NCI-H146 treated with DMSO at 0.1 percent for 48 hours (cell line): ENCODE results near the gene CDKN2B.

Source experiments
- DNase-seq: peaks from one replicate; lab custom pipeline; 2025; ENCODE audit not compliant: unreplicated experiment; lab: John Stamatoyannopoulos, UW

The CDKN2B gene

DNA sequence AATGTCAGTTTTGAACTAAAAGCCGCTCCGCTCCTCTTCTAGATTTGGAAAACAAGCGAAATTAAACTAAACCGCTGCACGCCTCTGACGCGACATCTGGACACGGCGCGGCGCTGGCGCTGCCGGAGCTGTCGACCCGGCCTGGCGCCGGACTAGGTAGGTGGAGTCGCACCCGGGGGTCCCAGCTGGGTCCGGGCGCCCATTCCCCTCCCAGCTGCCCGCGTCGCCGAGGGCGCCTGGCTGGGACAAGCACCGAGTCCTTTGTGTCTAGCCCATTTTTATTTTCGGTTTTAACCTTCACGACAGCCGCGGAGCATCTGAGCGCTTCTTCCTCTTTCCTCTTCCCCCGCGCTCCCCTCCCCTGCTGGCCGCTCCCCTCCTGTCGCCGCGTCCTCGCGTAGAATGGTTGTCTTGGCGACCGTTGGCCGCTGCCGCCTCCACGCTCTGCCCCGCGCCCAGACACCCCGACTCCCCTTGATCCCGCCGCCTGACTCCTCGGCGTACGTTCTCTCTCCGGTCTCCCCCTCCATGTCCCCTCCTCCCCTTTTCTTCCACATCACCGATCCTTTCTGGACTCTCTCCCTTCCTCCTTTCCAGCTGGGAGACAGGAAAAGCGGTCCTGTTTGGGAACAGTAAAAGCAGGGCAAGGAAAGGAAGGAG lies 14.0 kb downstream of the CDKN2B start:
- DNase-seq = peak; percentile 74

DNA sequence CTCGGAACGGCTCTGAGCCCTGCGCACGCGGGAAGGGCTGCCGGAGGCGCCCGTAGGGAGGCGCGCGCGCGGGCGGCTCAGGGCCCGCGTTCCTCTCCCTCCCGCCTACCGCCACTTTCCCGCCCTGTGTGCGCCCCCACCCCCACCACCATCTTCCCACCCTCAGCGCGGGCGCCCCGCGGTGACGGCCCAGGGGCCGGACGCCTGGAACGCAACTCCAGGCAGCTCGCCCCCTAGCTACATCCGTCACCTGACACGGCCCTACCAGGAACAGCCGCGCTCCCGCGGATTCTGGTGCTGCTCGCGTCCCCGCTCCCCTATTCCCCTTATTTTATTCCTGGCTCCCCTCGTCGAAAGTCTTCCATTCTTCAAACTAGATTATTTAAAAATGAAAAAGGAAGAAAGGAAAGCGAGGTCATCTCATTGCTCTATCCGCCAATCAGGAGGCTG lies 14.5 kb downstream of the CDKN2B start, which contains the start of gene CDKN2B-AS1:
Gene CDKN2B-AS1 (plus strand): TSS at position 236 of the 450 bp plus-strand sequence.
- peak; percentile 92 for DNase-seq

DNA sequence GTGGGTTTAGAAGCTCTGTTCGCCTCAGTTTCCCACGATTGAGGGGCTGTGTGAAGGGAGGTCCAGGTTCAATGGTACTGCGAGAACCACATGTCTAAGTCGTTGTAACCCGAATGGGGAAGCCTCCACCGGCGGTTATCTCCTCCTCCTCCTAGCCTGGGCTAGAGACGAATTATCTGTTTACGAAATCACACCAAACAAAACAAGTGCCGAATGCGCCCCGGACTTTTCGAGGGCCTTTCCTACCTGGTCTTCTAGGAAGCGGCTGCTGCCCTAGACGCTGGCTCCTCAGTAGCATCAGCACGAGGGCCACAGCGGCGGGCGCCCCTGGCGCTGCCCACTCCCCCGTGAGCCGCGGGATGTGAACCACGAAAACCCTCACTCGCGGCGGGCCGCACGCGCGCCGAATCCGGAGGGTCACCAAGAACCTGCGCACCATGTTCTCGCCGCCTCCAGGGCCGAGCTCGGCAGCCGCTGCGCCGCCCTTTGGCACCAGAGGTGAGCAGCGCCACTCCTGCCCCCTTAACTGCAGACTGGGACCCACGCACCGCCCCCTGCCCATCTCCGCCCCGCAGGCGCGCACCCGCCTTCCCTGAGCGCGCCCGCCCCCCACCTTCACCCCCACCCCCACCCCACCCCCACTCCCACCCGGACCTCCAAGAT lies 15.1 kb downstream of the CDKN2B start, which contains the start of gene CDKN2A:
Gene CDKN2A (minus strand): TSS at position 500 of the 663 bp plus-strand sequence.
- peak; percentile 92 for DNase-seq

DNA sequence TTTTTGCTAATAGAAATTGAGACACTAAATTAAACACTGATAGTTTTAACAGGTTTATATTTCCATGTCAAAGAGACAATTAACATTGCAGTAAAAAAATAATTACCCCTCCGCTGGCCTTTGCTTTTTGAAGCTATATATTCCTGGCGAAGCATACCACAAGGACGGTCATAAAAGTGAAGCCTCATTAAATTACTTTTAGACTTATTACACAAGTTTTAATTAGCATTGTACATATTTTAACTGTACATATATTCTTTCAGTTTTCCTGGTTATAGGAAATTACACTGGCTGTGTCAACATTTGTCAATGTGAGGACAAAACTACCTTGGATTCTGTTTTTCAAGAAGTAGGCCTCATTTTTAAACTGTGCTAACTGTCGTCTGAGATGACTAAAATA lies 16.1 kb downstream of the CDKN2B start:
- DNase-seq = no peak

DNA sequence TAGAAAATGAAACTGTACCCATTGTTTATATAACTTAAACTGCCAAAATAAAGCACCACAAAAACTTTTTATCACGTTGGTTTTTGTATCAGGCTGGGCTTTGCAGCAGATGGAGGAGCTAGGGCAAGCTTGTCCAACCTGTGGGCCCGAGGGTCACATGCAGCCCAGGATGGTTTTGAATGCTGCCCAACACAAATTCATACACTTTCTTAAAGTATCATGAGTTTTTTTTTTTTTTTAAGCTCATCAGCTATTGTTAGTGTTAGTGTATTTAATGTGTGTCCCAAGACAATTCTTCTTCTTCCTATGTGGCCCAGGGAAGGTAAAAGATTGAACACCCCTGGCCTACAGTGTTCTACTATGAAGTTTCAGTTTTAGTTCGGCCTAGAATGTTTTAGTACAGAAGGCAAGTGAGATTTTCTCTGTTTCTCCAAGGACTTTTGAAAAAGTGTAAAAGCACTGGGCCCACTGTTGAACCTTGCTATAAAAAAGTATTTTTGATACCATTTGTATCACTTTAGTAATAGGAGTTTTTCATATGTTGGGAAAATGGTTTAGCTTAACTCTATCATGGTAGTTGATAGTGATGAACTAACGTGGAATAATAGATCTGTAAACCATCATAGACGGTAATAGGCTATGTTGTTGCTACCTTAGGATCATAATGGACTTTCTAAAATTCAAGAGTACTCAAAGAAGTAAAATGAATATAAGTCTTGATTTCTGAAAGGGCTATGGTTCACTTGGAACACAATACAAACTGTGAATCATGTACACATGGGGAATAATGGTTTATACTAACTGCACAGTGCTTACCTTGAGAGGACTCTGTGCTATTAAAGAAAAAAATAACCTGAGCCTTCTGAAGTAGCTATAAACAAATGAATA lies 17.8 kb downstream of the CDKN2B start:
- DNase-seq = no peak

DNA sequence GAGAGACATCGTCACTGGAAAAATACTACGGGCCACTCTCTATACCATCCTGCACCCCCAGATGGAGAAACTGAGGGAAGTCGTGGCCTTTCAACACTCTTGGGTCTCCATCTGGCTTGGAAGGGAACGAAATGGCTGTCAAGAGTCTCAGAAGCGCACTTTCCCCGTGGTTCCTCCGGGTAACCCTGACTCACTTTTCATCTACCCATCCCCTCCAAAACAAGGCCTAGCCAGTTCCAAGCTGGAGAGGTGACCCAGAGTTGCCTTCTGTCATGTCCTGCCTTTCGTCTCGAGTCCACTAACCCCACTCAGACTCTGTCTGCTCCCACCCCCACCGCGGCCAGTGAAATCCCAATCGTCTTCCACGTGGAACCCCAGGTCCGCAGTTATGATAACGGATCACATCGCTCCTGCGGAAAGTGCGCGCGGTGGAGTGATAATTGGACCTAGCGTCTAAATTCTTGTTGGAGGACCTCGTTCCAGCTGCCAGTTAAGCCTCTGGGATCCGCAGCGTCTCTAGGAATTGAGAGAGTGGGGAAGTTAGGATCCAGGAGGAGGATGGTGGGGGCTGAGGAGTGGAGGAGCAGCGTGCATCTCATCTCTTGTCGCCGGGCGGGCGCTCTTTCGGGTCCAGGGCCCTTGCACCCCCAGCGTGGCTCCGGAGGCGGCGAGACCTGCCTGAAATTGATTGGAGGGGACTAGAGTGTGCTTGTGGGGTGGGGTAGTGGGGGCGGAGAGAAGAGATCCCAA lies 19.5 kb downstream of the CDKN2B start:
- no peak for DNase-seq

DNA sequence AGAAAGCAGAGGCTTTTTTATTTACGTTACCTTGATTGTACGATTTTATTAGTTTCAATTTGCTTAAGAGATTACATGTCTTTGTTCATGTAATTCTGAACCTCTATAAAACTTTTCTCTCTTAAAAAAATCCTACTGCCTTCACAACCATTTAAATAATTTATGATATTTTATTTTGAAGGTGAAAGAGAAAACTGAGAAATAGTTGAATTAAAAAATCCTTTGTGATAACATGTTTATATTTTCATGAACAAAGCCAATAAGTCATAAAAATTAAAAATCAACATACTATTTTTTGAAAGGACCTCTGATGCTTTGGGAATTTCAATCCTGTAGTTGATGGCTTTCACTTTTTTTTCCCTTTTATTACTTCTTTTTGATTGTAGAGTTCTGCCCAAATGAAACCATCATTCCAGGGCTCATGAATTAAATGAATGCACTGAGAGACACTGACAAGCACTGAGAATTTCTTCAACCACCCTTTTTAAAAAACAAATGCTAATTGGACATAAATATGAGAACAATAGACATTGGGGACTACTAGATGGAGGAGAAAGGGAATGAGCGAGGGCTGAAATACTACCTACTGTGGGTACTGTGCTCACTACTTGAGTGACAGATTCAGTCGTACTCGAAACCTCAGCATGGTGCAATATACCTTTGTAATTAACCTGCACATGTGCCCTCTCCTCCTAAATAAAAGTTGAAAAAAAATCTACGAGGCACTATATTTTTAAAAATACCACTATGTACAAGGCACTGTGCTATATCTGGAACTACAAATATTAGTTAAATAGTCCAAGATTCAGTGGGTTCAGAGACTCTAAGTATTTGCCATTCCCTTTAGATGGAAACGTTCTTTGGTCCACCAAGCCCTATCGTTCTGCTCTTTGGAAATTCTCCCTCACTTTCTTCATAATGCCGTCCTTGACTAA lies 20.8 kb downstream of the CDKN2B start:
- no peak for DNase-seq

DNA sequence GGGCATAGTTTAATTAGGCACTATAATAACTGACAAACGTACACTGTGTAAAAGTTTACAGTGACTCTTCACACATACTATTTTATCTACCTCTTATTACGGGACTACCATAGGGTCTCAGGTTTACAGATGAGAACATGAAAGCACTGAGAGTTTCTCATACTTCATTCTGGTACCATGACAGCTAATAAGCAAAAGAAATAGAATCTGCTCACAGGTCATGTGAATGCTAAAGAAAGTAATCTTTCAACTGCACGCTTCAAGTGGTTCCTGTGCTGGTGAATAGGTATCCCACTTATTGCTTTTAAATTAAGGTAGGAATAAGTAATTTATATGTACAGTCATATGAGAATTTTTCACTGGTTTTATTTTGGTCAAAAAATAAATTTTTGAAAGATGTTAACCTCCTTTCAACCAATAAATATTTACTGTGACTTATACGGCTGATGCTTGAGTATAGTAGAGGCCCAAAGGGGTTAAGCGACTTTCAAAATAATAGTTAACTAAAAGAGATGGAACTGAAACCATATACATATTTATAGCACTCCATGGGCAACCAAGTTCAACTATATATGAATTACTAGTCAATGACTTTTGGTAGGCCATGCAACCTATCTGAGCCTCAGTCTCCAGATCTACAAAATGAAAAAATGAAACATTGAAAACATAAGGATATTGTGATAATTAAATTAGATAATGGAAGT lies 23.0 kb downstream of the CDKN2B start:
- DNase-seq = no peak

DNA sequence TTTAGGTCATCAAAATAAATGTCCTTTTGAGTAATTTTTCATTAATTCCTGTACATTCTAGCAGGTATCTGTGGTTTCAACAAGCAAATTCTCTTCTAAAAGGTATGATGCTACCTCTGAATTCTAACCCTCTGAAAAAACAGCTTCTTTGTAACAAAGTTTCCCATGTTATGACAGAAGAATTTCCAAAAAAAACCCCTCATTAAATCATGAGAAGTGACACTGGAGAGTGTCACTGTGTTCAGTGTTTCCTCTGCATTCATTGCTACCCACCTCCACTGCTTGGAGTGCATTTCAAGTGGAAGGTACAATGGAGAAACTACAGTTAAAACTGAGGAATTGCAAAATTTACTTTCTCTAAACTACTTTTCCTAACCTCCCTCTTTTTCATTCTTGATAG lies 25.0 kb downstream of the CDKN2B start:
- no peak for DNase-seq

DNA sequence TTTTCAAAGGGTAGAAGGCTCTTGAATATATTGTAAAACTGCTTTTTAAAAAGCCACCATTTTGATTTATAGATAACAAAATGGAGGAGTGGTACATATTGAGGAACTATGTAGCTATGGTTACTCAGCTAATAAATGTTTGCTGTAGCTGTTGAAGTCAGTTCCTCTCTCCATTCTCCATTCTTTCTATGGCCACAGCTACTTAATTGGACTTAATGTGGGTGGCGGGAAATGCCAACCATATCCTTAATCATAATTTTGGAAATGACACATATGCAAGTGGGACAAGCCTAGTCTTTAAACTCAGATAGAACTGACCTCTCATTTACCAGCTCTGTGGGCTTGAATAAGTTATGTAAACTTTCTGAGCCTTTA lies 25.6 kb downstream of the CDKN2B start:
- peak; percentile 31 for DNase-seq

DNA sequence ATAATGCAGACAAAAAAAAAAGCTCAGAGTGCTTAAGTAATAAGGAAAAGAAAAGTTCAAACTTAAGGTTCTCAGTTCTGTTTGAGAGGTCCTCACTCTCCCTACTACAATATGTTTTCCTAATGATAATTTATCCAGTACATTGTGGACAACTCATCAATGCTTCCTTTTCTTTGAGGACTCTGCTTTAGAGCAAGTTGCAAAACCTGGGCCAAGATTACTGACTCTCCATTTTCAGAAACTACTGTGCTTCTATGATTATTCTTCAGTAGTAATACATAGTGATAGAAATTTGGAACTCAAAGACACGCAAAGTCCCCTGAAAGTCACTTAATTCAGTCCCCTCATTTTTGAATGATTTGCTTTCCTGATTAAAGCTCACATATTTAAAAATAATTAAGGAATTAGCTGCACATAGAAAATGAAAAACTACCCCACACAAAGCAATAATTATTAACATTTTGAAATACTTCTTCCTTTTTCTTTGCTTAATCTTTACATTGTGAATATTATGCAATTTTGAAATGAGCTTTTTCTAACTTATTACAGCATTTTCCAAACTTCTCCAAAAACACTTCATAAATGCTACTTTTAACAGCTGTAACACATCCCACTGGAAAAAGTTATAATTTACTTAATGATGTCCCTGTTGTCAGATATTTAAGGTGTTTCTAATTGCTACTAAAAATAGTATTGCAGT lies 26.1 kb downstream of the CDKN2B start:
- no peak for DNase-seq

DNA sequence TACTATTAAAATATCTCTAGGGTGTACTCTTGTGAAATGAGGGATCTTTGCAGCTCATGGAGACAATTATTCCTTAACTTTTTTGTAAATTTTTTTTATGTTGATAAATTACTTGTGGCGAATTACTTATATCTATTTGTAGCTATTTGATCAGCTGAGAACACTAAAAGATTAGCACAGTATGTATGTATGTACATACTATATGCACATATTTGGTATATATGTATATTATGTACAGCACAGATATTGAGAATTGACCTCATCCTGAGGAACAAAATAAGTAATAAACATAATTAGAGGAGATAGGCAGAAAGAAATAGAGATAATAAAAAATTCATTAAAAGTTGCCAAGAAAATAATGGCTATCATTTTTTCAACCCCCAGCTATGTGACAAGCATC lies 26.7 kb downstream of the CDKN2B start:
- DNase-seq = no peak

DNA sequence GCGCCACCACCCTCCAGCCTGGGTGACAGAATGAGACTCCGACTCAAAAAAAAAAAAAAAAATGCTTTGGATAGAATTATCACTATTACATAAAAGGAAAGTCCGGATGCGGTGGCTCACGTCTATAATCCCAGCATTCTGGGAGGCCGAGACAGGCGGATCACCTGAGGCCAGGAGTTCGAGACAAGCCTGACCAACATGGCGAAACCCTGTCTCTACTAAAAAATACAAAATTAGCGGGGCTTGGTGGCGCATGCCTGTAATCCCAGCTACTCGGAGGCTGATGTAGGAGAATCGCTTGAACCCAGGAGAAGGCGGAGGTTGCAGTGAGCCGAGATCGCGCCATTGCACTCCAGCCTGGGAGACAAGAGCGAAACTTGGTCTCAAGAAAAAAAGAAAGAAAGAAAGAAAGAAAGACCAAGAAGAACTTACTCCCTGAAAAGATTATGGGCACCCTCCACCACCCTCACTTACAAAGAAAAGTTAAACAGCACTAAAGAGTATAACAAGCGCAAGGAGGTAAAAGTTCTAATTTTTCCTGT lies 32.7 kb downstream of the CDKN2B start:
- DNase-seq = no peak

DNA sequence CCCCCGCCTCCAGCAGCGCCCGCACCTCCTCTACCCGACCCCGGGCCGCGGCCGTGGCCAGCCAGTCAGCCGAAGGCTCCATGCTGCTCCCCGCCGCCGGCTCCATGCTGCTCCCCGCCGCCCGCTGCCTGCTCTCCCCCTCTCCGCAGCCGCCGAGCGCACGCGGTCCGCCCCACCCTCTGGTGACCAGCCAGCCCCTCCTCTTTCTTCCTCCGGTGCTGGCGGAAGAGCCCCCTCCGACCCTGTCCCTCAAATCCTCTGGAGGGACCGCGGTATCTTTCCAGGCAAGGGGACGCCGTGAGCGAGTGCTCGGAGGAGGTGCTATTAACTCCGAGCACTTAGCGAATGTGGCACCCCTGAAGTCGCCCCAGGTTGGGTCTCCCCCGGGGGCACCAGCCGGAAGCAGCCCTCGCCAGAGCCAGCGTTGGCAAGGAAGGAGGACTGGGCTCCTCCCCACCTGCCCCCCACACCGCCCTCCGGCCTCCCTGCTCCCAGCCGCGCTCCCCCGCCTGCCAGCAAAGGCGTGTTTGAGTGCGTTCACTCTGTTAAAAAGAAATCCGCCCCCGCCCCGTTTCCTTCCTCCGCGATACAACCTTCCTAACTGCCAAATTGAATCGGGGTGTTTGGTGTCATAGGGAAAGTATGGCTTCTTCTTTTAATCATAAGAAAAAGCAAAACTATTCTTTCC lies 34.2 kb downstream of the CDKN2B start:
- DNase-seq = peak; percentile 95

DNA sequence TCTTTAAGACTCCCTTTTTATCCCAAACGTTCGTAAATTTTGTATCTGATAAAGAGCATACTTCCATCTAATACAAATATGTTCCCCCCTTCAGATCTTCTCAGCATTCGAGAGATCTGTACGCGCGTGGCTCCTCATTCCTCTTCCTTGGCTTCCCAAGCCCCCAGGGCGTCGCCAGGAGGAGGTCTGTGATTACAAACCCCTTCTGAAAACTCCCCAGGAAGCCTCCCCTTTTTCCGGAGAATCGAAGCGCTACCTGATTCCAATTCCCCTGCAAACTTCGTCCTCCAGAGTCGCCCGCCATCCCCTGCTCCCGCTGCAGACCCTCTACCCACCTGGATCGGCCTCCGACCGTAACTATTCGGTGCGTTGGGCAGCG lies 34.8 kb downstream of the CDKN2B start:
- DNase-seq = peak; percentile 82

DNA sequence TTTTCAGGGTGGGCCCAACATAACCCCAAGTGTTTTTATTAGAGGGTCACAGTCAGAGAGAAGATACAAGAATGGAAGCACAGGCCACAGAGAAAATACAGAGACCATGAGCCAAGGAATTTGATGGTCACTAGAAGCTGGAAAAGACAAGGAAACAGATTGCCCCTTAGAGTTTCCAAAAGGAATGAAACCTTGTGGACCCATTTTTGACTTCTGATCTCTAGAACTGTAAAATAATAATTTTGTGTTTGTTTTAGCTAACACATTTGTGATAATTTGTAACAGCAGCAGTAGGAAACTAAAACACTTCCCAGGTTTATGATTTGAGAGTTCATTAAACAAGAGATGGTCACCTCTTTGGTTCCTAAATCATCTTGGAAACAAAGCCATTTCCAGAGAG lies 36.7 kb downstream of the CDKN2B start:
- DNase-seq = no peak

DNA sequence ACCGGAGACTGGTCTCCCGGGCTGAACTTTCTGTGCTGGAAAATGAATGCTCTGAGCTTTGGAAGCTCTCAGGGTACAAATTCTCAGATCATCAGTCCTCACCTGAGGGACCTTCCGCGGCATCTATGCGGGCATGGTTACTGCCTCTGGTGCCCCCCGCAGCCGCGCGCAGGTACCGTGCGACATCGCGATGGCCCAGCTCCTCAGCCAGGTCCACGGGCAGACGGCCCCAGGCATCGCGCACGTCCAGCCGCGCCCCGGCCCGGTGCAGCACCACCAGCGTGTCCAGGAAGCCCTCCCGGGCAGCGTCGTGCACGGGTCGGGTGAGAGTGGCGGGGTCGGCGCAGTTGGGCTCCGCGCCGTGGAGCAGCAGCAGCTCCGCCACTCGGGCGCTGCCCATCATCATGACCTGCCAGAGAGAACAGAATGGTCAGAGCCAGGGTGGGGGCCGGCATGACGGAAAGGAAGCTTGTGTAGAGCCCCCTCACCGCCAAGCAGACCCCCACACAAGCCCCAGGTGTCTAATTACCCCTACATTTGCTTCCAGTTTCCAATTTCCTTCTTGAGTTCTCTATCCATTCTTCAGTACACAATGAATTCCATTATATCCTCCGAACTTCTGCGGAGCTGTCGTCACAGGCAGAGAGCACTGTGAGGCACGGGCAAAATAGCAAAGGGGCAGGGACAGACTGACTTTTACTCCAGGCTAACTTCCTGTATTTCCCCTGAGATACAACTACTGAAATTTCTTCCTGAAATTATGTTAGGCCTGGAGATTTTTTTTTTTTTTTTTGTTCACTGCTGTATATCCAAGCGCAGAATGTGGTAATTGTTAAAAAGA lies 38.1 kb downstream of the CDKN2B start:
- no peak for DNase-seq
